A549 (cell line): ENCODE measurements around the gene RARG. TPM values are rescaled to one million over a fixed set of nuclear protein-coding genes. Genes with fewer than 3 reads are reported as not detected.

Source experiments
- ATAC-seq, 2 experiments: fragments of 200-7000 bp in 1 of 2; fragments of >200 bp in 1 of 2; cut with Nextera tagmentation in 1 of 2; cut with Tn5 transposase in 1 of 2; 3 replicates each; pipeline versions ENCODE4 v1.8.0 to v1.9.1; 2018 to 2020; ENCODE audit warnings: mild to moderate bottlenecking in 1 of 2, moderate library complexity in 1 of 2
- CTCF ChIA-PET: fragments of 300-600 bp; sonication (Branson Sonifier 250); formaldehyde crosslinking; extraction: SDS; loops from one replicate; lab custom pipeline; 2021; ENCODE audit warnings: antibody characterized with exemption, inconsistent platforms; lab: Yijun Ruan, JAX
- POLR2A ChIA-PET: fragments of 350-600 bp; formaldehyde crosslinking; extraction: SDS; loops from one replicate; lab custom pipeline; 2021; ENCODE audit warnings: antibody characterized with exemption, inconsistent platforms; lab: Yijun Ruan, JAX
- DNase-seq, 2 experiments: peaks; one replicate each; pipeline versions ENCODE4 v3.0.0 to v3.0.0-alpha.2; 2011 to 2016; ENCODE audit warnings: low read depth in 1 of 2, low spot score in 1 of 2
- FAIRE-seq: peaks from 2 replicates; lab custom pipeline; 2011; peaks lifted over from hg19 to GRCh38; lab: Jason Lieb, UNC
- H3K27ac ChIP-seq, 2 experiments: fragments of >200 bp; sonication (Bioruptor Twin); formaldehyde crosslinking; 3 replicates each; pipeline ENCODE4 v1.5.1; 2016 to 2017
- H3K4me1 ChIP-seq: fragments of >200 bp; sonication (Bioruptor Twin); formaldehyde crosslinking; 3 replicates; pipeline ENCODE4 v1.6.1; 2016
- H3K4me2 ChIP-seq: fragments of >200 bp; sonication (Bioruptor Twin); formaldehyde crosslinking; 3 replicates; pipeline ENCODE4 v1.6.1; 2016
- H3K4me3 ChIP-seq: fragments of >200 bp; sonication (Bioruptor Twin); formaldehyde crosslinking; 3 replicates; pipeline ENCODE4 v1.5.1; 2016
- H3K9me3 ChIP-seq: fragments of >200 bp; sonication (Bioruptor Twin); formaldehyde crosslinking; 3 replicates; pipeline ENCODE4 v1.6.1; 2016
- BHLHE40 ChIP-seq: IDR thresholded peaks from 2 replicates; pipeline ENCODE4 v1.6.1; 2012; ENCODE audit warnings: low read depth, low read length, inconsistent platforms
- CBX2 ChIP-seq: fragments of 200-600 bp; sonication (generic); IDR thresholded peaks from 2 replicates; pipeline ENCODE4 v1.6.1; 2016; ENCODE audit warnings: low read depth, mild to moderate bottlenecking, borderline replicate concordance
- CEBPB ChIP-seq, 2 experiments: fragments of >200 bp in 1 of 2; sonication (Bioruptor Twin) in 1 of 2; formaldehyde crosslinking in 1 of 2; IDR thresholded peaks; 2 replicates each; pipeline ENCODE4 v1.6.1; 2012 to 2016
- CHD2 ChIP-seq: fragments of 150-350 bp; IDR thresholded peaks from 2 replicates; pipeline ENCODE4 v1.6.1; 2014; ENCODE audit warnings: low read length; ENCODE audit not compliant: partially characterized antibody
- CHD4 ChIP-seq: fragments of 200-600 bp; sonication (generic); IDR thresholded peaks from 2 replicates; pipeline ENCODE4 v1.6.1; 2016; ENCODE audit warnings: antibody characterized with exemption, mild to moderate bottlenecking, borderline replicate concordance
- ESRRA ChIP-seq: fragments of 150-350 bp; IDR thresholded peaks from 2 replicates; pipeline ENCODE4 v1.6.1; 2014; ENCODE audit warnings: mild to moderate bottlenecking, low read length, borderline replicate concordance
- FOSB ChIP-seq: fragments of 250-450 bp; sonication (Bioruptor Pico); IDR thresholded peaks from 2 replicates; pipeline ENCODE4 v1.5.0; 2020; ENCODE audit warnings: mild to moderate bottlenecking, moderate library complexity
- FOSL2 ChIP-seq, 2 experiments: fragments of 450-650 bp in 1 of 2; fragments of >200 bp in 1 of 2; sonication (Bioruptor Twin) in 1 of 2; formaldehyde crosslinking; IDR thresholded peaks; 2 replicates each; pipeline versions ENCODE4 v1.5.0 to v1.6.1; 2016 to 2020; ENCODE audit warnings: mild to moderate bottlenecking in 1 of 2, moderate library complexity in 1 of 2
- FOXS1 ChIP-seq: fragments of 250-450 bp; sonication (Bioruptor Pico); IDR thresholded peaks from 2 replicates; pipeline ENCODE4 v1.5.0; 2020; ENCODE audit warnings: mild to moderate bottlenecking, moderate library complexity
- HOXB13 ChIP-seq: fragments of 250-450 bp; sonication (Bioruptor Pico); IDR thresholded peaks from 2 replicates; pipeline ENCODE4 v1.5.0; 2020; ENCODE audit warnings: low read depth, mild to moderate bottlenecking, moderate library complexity
- HOXB5 ChIP-seq: fragments of 250-450 bp; sonication (Bioruptor Pico); IDR thresholded peaks from 2 replicates; pipeline ENCODE4 v1.5.0; 2020; ENCODE audit warnings: mild to moderate bottlenecking, moderate library complexity
- JUN ChIP-seq, 2 experiments: fragments of >200 bp; sonication (Bioruptor Twin); formaldehyde crosslinking; IDR thresholded peaks; 2 replicates in 1 of 2; 3 replicates in 1 of 2; pipeline ENCODE4 v1.6.1; 2016 to 2017
- NPAS2 ChIP-seq: fragments of 250-450 bp; sonication (Bioruptor Pico); IDR thresholded peaks from 2 replicates; pipeline ENCODE4 v1.8.0; 2022; ENCODE audit warnings: mild to moderate bottlenecking, moderate library complexity, borderline replicate concordance
- RARB ChIP-seq: fragments of 250-450 bp; sonication (Bioruptor Pico); IDR thresholded peaks from 2 replicates; pipeline ENCODE4 v1.8.0; 2021; ENCODE audit warnings: mild to moderate bottlenecking, moderate library complexity
- RCOR1 ChIP-seq: fragments of 150-350 bp; IDR thresholded peaks from 2 replicates; pipeline ENCODE4 v1.6.1; 2014; ENCODE audit warnings: antibody characterized with exemption, low read length, low read depth
- RFX5 ChIP-seq: fragments of 450-650 bp; IDR thresholded peaks from 2 replicates; pipeline ENCODE4 v1.7.1; 2014; ENCODE audit warnings: antibody characterized with exemption, mild to moderate bottlenecking, moderate library complexity
- TFCP2L1 ChIP-seq: fragments of 250-450 bp; sonication (Bioruptor Pico); IDR thresholded peaks from 2 replicates; pipeline ENCODE4 v1.5.0; 2021; ENCODE audit warnings: mild to moderate bottlenecking
- ZNF302 ChIP-seq: fragments of 250-450 bp; sonication (Bioruptor Pico); IDR thresholded peaks from 2 replicates; pipeline ENCODE4 v1.9.0; 2021; ENCODE audit warnings: inconsistent platforms, mild to moderate bottlenecking, moderate library complexity
- WGBS: methylation state at CpG from one replicate; pipeline ENCODE4 v1.1.6; 2017; ENCODE audit errors: missing lambda C conversion rate; 5-methylcytosine and 5-hydroxymethylcytosine counted together
- polyA plus RNA-seq, 4 experiments: library from polyadenylated mRNA; depleted of rRNA in 3 of 4; stranded (reverse); fragments of >200 nt; fragmentation: RNase III in 1 of 4; extraction: RNeasy Plus Mini Kit Qiagen cat#74134 plus additional on column Dnase treatment in 1 of 4; gene quantifications; 2 replicates in 3 of 4; 3 replicates in 1 of 4; pipeline ENCODE4 v1.2.3, GENCODE V29; 2011 to 2017
- TF ChIP-seq, protein P1 (sequence below): fragments of 250-450 bp; sonication (Bioruptor Pico); IDR thresholded peaks from 2 replicates; pipeline ENCODE4 v1.5.0; 2020; ENCODE audit warnings: low read depth, mild to moderate bottlenecking, moderate library complexity
- TF ChIP-seq, protein P2 (sequence below): IDR thresholded peaks from 2 replicates; pipeline ENCODE4 v1.6.1; 2012; ENCODE audit warnings: low read depth, borderline replicate concordance
- TF ChIP-seq, protein P3 (sequence below): IDR thresholded peaks from 2 replicates; pipeline ENCODE4 v1.6.1; 2012
- TF ChIP-seq, protein P4 (sequence below): fragments of >200 bp; sonication (Bioruptor Twin); formaldehyde crosslinking; IDR thresholded peaks from 3 replicates; pipeline ENCODE4 v1.6.1; 2016
- TF ChIP-seq, protein P5 (sequence below): fragments of 450-650 bp; IDR thresholded peaks from 2 replicates; pipeline ENCODE4 v1.6.1; 2014; ENCODE audit warnings: antibody characterized with exemption
- TF ChIP-seq, protein P6 (sequence below): fragments of >200 bp; sonication (Bioruptor Twin); formaldehyde crosslinking; IDR thresholded peaks from 2 replicates; pipeline ENCODE4 v1.6.1; 2016

Gene RARG
- polyA plus RNA-seq, 2 of the 4 experiments (the other 2 are of a cell fraction), result 15.6 to 17.2 TPM

DNA sequence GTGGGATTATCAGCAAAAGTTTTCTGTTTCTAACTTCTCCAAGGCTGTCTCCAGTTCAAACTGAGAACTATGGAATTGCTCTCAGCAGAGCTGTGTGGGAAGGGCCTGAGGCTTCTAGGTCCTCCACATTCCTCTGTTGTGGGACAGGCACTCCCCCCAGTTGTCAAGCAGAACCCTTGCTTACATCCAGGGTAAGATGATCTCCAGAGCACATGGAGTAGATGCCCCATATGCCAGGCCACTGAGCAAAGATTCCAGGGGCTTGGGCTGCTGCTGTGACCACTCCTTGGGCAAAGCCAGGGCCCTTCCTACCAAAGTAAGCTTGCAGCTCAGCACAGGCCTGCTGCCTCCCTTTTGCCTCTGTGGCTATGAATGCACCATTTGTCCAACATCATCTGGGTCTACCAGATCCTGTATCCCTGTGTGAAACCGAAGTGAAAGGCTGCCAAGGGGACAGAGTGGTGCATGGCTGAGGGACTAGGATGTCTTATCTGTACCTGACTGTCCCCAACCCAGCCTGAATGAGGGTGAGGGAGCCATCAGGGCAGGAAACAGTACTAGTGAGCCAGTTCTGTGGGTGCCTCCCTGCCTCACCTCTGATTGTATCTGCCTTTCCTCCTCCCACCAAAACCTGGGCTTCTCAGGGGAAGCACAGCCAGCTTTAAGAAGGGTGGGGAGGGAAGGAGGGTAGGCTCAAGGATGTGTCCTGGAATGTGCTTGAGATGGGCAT, 23.0 kb upstream of the RARG start:
- DNase-seq (no peak), FAIRE-seq (no peak), ATAC-seq (no peak)
- TF ChIP-seq RFX5 (no peak), JUN (IDR thresholded peaks at IDR 0.05) (no peak), BHLHE40 (no peak), ZNF302 (CRISPR knock-in tag) (no peak), NPAS2 (CRISPR knock-in tag) (no peak), TFCP2L1 (CRISPR knock-in tag) (no peak), CBX2 (no peak), RCOR1 (no peak), CEBPB (IDR thresholded peaks at IDR 0.05) (no peak), FOSB (no peak), RARB (CRISPR knock-in tag) (no peak), ESRRA (no peak), CHD2 (no peak)
- TF ChIP-seq, protein P1, sequence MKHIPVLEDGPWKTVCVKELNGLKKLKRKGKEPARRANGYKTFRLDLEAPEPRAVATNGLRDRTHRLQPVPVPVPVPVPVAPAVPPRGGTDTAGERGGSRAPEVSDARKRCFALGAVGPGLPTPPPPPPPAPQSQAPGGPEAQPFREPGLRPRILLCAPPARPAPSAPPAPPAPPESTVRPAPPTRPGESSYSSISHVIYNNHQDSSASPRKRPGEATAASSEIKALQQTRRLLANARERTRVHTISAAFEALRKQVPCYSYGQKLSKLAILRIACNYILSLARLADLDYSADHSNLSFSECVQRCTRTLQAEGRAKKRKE, result no peak
- TF ChIP-seq, protein P2, sequence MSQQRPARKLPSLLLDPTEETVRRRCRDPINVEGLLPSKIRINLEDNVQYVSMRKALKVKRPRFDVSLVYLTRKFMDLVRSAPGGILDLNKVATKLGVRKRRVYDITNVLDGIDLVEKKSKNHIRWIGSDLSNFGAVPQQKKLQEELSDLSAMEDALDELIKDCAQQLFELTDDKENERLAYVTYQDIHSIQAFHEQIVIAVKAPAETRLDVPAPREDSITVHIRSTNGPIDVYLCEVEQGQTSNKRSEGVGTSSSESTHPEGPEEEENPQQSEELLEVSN, result no peak
- TF ChIP-seq, protein P3, sequence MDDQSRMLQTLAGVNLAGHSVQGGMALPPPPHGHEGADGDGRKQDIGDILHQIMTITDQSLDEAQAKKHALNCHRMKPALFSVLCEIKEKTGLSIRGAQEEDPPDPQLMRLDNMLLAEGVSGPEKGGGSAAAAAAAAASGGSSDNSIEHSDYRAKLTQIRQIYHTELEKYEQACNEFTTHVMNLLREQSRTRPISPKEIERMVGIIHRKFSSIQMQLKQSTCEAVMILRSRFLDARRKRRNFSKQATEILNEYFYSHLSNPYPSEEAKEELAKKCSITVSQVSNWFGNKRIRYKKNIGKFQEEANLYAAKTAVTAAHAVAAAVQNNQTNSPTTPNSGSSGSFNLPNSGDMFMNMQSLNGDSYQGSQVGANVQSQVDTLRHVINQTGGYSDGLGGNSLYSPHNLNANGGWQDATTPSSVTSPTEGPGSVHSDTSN, result no peak
- Histone ChIP-seq H3K27ac (no peak overlapping the region), H3K4me3 (no peak overlapping the region), H3K9me3 (no peaks in the 10 kb centered on the region), H3K4me1 (peaks cover 16% of the 10 kb centered on the region), H3K4me2 (no peak overlapping the region)
- WGBS, result 92% methylated on average over 1 of the region's 1 CpG
- POLR2A ChIA-PET, result no interaction called here
- CTCF ChIA-PET, result interaction anchor here (0.7 to 12.8 kb wide), 7 partner anchors 14 to 58 kb away, joined by 3 to 216 read pairs (median 8); partner anchors contain the start of genes ESPL1, ITGB7 and PFDN5

DNA sequence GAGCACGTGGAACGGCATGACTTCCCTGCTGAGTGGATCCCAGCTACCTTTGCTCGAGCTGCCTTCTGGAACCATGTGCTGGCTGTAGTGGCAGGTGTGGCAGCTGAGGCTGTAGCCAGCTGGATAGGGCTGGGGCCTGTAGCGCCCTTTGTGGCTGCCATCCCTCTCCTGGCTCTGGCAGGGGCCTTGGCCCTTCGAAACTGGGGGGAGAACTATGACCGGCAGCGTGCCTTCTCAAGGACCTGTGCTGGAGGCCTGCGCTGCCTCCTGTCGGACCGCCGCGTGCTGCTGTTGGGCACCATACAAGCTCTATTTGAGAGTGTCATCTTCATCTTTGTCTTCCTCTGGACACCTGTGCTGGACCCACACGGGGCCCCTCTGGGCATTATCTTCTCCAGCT, 21.3 kb upstream of the RARG start:
- FAIRE-seq, result no peak

More for the DNA sequence above, 21.3 kb upstream of the RARG start:
- peaks cover 16% of the 10 kb centered on the region for H3K4me1 ChIP-seq
- CTCF ChIA-PET, result interaction anchor here (0.7 to 12.8 kb wide), 10 partner anchors 9 to 93 kb away, joined by 3 to 216 read pairs (median 8); partner anchors contain the start of genes ESPL1, ITGB7 and PFDN5
- H3K4me2 ChIP-seq, result peak overlapping the region; percentile 94
- peak overlapping the region; percentile 90; the same call in 2 of the 3 replicates for H3K4me3 ChIP-seq
- peak overlapping the region; percentile 91 to 94; a peak in 4 of 6 replicates for H3K27ac ChIP-seq
- ATAC-seq (no peak), DNase-seq (no peak)
- POLR2A ChIA-PET, result interaction anchor here (1.2 kb wide), 1 partner anchor 14 kb away, joined by 4 read pairs; the partner anchor contains the start of gene ESPL1
- 91% methylated on average over 12 of the region's 13 CpGs for WGBS
- TF ChIP-seq, protein P4, sequence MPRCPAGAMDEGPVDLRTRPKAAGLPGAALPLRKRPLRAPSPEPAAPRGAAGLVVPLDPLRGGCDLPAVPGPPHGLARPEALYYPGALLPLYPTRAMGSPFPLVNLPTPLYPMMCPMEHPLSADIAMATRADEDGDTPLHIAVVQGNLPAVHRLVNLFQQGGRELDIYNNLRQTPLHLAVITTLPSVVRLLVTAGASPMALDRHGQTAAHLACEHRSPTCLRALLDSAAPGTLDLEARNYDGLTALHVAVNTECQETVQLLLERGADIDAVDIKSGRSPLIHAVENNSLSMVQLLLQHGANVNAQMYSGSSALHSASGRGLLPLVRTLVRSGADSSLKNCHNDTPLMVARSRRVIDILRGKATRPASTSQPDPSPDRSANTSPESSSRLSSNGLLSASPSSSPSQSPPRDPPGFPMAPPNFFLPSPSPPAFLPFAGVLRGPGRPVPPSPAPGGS, result no peak
- TF ChIP-seq FOXS1 (no peak), FOSL2 (IDR thresholded peaks at IDR 0.05) (no peak), FOSL2 (CRISPR knock-in tag; IDR thresholded peaks at IDR 0.05) (no peak), HOXB5 (no peak), HOXB13 (no peak), CHD4 (no peak)
- TF ChIP-seq, protein P5, sequence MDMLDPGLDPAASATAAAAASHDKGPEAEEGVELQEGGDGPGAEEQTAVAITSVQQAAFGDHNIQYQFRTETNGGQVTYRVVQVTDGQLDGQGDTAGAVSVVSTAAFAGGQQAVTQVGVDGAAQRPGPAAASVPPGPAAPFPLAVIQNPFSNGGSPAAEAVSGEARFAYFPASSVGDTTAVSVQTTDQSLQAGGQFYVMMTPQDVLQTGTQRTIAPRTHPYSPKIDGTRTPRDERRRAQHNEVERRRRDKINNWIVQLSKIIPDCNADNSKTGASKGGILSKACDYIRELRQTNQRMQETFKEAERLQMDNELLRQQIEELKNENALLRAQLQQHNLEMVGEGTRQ, result no peak
- TF ChIP-seq, protein P6, sequence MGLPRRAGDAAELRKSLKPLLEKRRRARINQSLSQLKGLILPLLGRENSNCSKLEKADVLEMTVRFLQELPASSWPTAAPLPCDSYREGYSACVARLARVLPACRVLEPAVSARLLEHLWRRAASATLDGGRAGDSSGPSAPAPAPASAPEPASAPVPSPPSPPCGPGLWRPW, result no peak
- no peaks in the 10 kb centered on the region for H3K9me3 ChIP-seq
